ENCODE data around the gene C19orf47.

Gene C19orf47

DNA sequence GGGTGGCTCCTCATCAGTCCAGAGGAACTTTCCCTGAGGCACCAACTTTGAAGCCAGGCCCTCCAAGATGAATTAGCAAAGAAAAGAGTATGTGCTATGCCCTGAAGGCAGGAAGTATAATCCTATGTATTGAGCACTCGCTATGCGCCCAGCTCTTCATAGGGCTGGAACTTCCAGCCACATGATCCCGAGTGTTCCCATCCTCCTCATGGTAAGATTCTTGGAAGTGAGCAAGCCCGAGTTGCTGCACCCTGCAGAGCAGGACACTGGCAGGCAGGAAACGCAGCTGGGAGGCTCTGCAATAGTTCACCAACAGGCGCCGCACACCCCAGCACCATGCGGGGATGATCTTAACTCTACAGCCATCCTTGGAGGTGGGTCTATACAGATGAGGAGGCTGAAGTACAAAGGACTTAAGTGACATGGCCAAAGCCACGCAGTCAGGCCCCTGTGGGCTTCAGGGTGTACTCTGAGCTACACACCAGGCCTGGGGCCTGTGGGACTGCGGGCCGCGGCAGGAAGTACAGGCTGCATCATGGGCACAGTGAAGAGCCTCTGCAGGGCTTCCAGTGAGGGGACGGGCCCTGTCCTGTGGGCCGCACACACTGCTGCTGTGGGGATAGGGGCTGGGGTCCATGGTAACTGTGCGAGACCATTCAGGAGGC is 25.1 kb downstream of the C19orf47 start:
- no peak overlapping the region for H3K4me2 ChIP-seq (ENCODE audit: low read length)
- no peak overlapping the region for H3K4me3 ChIP-seq (ENCODE audit: low read length)
- H3K27me3 ChIP-seq (ENCODE audit: control insufficient read depth, insufficient read depth, low read length) = no peaks in the 10 kb centered on the region
- no peaks in the 10 kb centered on the region for H3K4me1 ChIP-seq (ENCODE audit: control insufficient read depth, insufficient read depth, low read length)
- peaks cover 66% of the 10 kb centered on the region for H3K36me3 ChIP-seq (ENCODE audit: insufficient read depth, low read length)
- no peaks in the 10 kb centered on the region for H3K9me3 ChIP-seq (replicated peaks; ENCODE audit: low read length)
- H3K9ac ChIP-seq (ENCODE audit: low read depth, low read length) = no peak overlapping the region

GRCh38 chr19:40322271-40322610 is 26.0 kb downstream of the C19orf47 start:
- H3K9ac ChIP-seq (ENCODE audit: low read depth, low read length) = no peak overlapping the region
- no peak overlapping the region for H3K4me3 ChIP-seq (ENCODE audit: low read length)
- no peaks in the 10 kb centered on the region for H3K27me3 ChIP-seq (ENCODE audit: control insufficient read depth, insufficient read depth, low read length)
- H3K4me1 ChIP-seq (ENCODE audit: control insufficient read depth, insufficient read depth, low read length) = no peaks in the 10 kb centered on the region
- no peak overlapping the region for H3K4me2 ChIP-seq (ENCODE audit: low read length)
- H3K9me3 ChIP-seq (replicated peaks; ENCODE audit: low read length) = no peaks in the 10 kb centered on the region
- peaks cover 60% of the 10 kb centered on the region for H3K36me3 ChIP-seq (ENCODE audit: insufficient read depth, low read length)

- Histone ChIP-seq H3K9ac (ENCODE audit: low read depth, low read length) (no peak overlapping the region), H3K36me3 (ENCODE audit: insufficient read depth, low read length) (peaks cover 62% of the 10 kb centered on the region), H3K4me2 (ENCODE audit: low read length) (no peak overlapping the region), H3K4me3 (ENCODE audit: low read length) (no peak overlapping the region), H3K4me1 (ENCODE audit: control insufficient read depth, insufficient read depth, low read length) (no peaks in the 10 kb centered on the region), H3K9me3 (replicated peaks; ENCODE audit: low read length) (no peaks in the 10 kb centered on the region), H3K27me3 (ENCODE audit: control insufficient read depth, insufficient read depth, low read length) (no peaks in the 10 kb centered on the region)
Observed at GRCh38 chr19:40321566-40322270, 26.5 kb downstream of the C19orf47 start.

GRCh38 chr19:40321076-40321475 is 27.1 kb downstream of the C19orf47 start:
- peaks cover 62% of the 10 kb centered on the region for H3K36me3 ChIP-seq (ENCODE audit: insufficient read depth, low read length)
- H3K4me2 ChIP-seq (ENCODE audit: low read length) = no peak overlapping the region
- H3K9me3 ChIP-seq (replicated peaks; ENCODE audit: low read length) = no peaks in the 10 kb centered on the region
- no peaks in the 10 kb centered on the region for H3K4me1 ChIP-seq (ENCODE audit: control insufficient read depth, insufficient read depth, low read length)
- no peak overlapping the region for H3K4me3 ChIP-seq (ENCODE audit: low read length)
- no peak overlapping the region for H3K9ac ChIP-seq (ENCODE audit: low read depth, low read length)
- no peaks in the 10 kb centered on the region for H3K27me3 ChIP-seq (ENCODE audit: control insufficient read depth, insufficient read depth, low read length)

- Histone ChIP-seq H3K27me3 (ENCODE audit: control insufficient read depth, insufficient read depth, low read length) (no peaks in the 10 kb centered on the region), H3K36me3 (ENCODE audit: insufficient read depth, low read length) (peaks cover 56% of the 10 kb centered on the region), H3K4me2 (ENCODE audit: low read length) (no peak overlapping the region), H3K4me3 (ENCODE audit: low read length) (no peak overlapping the region), H3K9ac (ENCODE audit: low read depth, low read length) (no peak overlapping the region), H3K9me3 (replicated peaks; ENCODE audit: low read length) (no peaks in the 10 kb centered on the region), H3K4me1 (ENCODE audit: control insufficient read depth, insufficient read depth, low read length) (no peaks in the 10 kb centered on the region)
Observed at GRCh38 chr19:40320558-40320935, 27.6 kb downstream of the C19orf47 start.

GRCh38 chr19:40317338-40317737 is 30.9 kb downstream of the C19orf47 start:
- H3K9ac ChIP-seq (ENCODE audit: low read depth, low read length) = no peak overlapping the region
- no peaks in the 10 kb centered on the region for H3K9me3 ChIP-seq (replicated peaks; ENCODE audit: low read length)
- H3K36me3 ChIP-seq (ENCODE audit: insufficient read depth, low read length) = peaks cover 33% of the 10 kb centered on the region
- H3K4me3 ChIP-seq (ENCODE audit: low read length) = no peak overlapping the region
- no peaks in the 10 kb centered on the region for H3K4me1 ChIP-seq (ENCODE audit: control insufficient read depth, insufficient read depth, low read length)
- H3K27me3 ChIP-seq (ENCODE audit: control insufficient read depth, insufficient read depth, low read length) = no peaks in the 10 kb centered on the region
- H3K4me2 ChIP-seq (ENCODE audit: low read length) = no peak overlapping the region

DNA sequence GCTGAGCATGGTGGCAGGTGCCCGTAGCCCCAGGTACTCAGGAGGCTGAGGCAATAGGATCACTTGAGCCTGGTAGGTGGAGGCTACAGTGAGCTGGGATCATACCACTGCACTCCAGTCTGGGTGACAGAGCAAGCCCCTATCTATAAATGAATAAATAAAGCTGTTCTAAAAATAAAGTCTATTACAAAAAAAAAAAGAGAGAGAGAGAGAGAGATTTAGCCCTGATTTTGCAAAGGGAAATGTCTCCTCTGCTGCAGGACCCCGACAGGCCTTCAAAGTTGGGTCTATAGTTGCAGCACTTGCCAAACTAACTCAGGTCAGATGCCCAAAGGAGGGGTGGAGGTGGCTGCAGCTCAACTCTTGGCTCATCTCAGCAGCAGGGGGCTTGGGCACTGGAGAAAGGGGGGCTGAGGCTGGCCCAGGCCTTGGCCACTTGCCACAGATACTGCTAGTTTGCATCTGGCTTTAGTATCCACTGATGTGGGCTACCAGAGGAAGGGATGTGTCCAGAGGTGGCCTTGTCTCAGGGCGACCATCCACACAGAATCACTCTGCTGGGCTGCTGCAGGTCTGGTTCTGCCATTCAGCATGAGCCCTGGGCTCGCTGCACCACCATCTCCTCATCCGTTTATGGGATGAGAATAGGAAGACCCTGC is 32.3 kb downstream of the C19orf47 start:
- Histone ChIP-seq H3K9me3 (replicated peaks; ENCODE audit: low read length) (no peaks in the 10 kb centered on the region), H3K4me2 (ENCODE audit: low read length) (no peak overlapping the region), H3K4me1 (ENCODE audit: control insufficient read depth, insufficient read depth, low read length) (no peaks in the 10 kb centered on the region), H3K9ac (ENCODE audit: low read depth, low read length) (no peak overlapping the region), H3K27me3 (ENCODE audit: control insufficient read depth, insufficient read depth, low read length) (no peaks in the 10 kb centered on the region), H3K4me3 (ENCODE audit: low read length) (no peak overlapping the region), H3K36me3 (ENCODE audit: insufficient read depth, low read length) (peaks cover 19% of the 10 kb centered on the region)

DNA sequence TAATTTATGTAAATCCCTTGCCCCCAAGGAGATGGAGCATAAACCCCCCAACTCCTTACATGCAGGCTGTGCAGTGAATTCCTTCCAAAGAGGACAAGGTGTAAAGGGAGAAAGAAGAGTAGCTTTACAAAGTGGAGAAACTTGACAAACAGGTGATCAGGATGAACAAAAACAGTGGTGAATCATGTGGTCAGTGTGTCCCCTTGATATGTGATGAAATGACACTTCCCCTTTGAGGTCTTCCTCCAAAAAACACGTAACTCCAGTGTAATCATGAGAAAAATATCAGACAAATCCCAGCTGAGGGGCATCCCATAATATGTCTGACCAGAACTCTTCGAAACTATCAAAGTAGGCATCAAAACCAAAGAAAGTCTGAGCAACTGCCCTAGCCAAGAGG is 33.5 kb downstream of the C19orf47 start:
- Histone ChIP-seq H3K4me2 (ENCODE audit: low read length) (no peak overlapping the region), H3K9me3 (replicated peaks; ENCODE audit: low read length) (no peaks in the 10 kb centered on the region), H3K9ac (ENCODE audit: low read depth, low read length) (no peak overlapping the region), H3K4me1 (ENCODE audit: control insufficient read depth, insufficient read depth, low read length) (no peaks in the 10 kb centered on the region), H3K36me3 (ENCODE audit: insufficient read depth, low read length) (peaks cover 8% of the 10 kb centered on the region), H3K27me3 (ENCODE audit: control insufficient read depth, insufficient read depth, low read length) (no peaks in the 10 kb centered on the region), H3K4me3 (ENCODE audit: low read length) (no peak overlapping the region)

DNA sequence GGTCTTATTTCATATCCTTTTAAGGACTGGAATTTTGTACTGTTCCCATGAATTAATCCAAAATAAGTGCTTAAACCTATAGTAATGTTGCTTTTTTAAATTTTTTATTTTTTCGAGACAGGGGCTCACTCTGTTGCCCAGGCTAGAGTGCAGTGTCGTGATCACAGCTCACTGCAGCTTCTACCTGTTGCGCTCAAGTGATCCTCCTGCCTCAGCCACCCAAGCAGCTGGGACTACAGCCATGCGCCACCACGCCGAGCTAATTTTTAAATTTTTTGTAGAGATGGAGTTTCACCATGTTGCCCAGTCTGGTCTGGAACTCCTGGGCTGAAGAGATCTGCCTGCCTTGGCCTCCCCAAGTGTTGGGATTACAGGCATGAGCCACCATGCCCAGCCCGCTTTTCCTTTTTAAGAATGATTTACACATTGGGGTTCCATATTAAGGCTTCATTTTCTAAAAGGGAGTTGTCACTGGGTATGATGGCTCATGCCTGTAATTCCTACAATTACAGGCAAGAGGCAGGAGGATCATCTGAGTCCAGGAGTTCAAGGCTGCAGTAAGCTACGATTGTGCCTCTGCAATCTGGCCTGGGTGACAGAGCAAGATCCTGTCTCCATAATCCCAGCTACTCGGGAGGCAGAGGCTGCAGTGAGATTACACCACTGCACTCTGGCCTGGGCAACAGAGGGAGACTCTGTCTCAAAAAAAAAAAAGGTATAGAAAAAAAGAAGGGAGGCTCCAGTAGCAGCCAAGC is 34.8 kb downstream of the C19orf47 start:
- Histone ChIP-seq H3K36me3 (ENCODE audit: insufficient read depth, low read length) (peaks cover 8% of the 10 kb centered on the region), H3K9ac (ENCODE audit: low read depth, low read length) (no peak overlapping the region), H3K4me1 (ENCODE audit: control insufficient read depth, insufficient read depth, low read length) (no peaks in the 10 kb centered on the region), H3K9me3 (replicated peaks; ENCODE audit: low read length) (no peaks in the 10 kb centered on the region), H3K27me3 (ENCODE audit: control insufficient read depth, insufficient read depth, low read length) (no peaks in the 10 kb centered on the region), H3K4me2 (ENCODE audit: low read length) (no peak overlapping the region), H3K4me3 (ENCODE audit: low read length) (no peak overlapping the region)

DNA sequence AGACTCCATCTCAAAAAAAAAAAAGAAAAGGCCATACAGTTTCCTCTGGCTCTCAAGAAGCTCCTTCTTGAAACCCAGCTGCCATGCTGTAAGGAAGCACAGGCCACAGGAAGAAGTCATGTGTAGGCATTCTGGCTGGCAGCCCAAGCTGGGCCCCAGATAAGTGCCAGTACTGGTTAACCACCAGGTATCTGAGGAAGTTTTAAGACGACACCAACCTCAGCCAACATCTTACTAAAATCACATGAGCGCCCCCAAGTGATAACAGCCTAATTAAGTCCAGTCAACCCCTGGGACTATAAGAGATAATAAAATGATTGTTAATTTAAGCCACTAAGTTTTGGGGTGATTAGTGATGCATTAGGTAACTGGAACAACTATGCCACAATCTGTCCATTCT is 35.7 kb downstream of the C19orf47 start:
- H3K9me3 ChIP-seq (replicated peaks; ENCODE audit: low read length) = no peaks in the 10 kb centered on the region
- no peak overlapping the region for H3K4me2 ChIP-seq (ENCODE audit: low read length)
- no peak overlapping the region for H3K9ac ChIP-seq (ENCODE audit: low read depth, low read length)
- peaks cover 8% of the 10 kb centered on the region for H3K36me3 ChIP-seq (ENCODE audit: insufficient read depth, low read length)
- no peaks in the 10 kb centered on the region for H3K27me3 ChIP-seq (ENCODE audit: control insufficient read depth, insufficient read depth, low read length)
- H3K4me1 ChIP-seq (ENCODE audit: control insufficient read depth, insufficient read depth, low read length) = no peaks in the 10 kb centered on the region
- H3K4me3 ChIP-seq (ENCODE audit: low read length) = no peak overlapping the region

DNA sequence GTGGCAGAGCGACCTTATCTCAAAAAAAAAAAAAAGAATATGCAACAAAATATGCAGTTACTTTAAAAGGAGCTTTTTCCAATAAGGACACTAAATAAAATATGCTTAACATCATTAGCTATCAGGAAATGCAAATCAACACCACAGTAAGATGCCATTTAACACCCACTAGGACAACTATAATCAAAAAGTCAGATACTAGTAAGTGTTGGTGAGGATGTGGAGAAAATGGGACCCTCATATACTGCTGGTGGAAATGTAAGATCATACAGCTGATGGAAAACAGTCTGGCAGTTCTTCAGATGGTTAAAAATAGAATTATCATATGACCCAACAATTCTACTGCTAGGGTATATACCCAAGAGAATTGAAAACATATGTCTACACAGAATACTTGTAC is 38.5 kb downstream of the C19orf47 start:
- no peaks in the 10 kb centered on the region for H3K27me3 ChIP-seq (ENCODE audit: control insufficient read depth, insufficient read depth, low read length)
- no peak overlapping the region for H3K4me3 ChIP-seq (ENCODE audit: low read length)
- H3K4me2 ChIP-seq (ENCODE audit: low read length) = no peak overlapping the region
- H3K9me3 ChIP-seq (replicated peaks; ENCODE audit: low read length) = no peaks in the 10 kb centered on the region
- no peak overlapping the region for H3K9ac ChIP-seq (ENCODE audit: low read depth, low read length)
- no peaks in the 10 kb centered on the region for H3K4me1 ChIP-seq (ENCODE audit: control insufficient read depth, insufficient read depth, low read length)
- H3K36me3 ChIP-seq (ENCODE audit: insufficient read depth, low read length) = no peaks in the 10 kb centered on the region
